Colonic mucosa (tissue), 4 donors: ENCODE data around the gene ITFG1. TPM values are rescaled to one million over a fixed set of nuclear protein-coding genes. Genes with fewer than 3 reads are reported as not detected.

Source experiments
- DNase-seq: peaks from one replicate; pipeline ENCODE4 v3.0.0-alpha.2; 2020
- H3K27ac ChIP-seq: fragments of 200-600 bp; one replicate; pipeline ENCODE4 v1.8.0; 2021
- H3K27me3 ChIP-seq: fragments of 200-600 bp; one replicate; pipeline ENCODE4 v1.8.0; 2021
- H3K36me3 ChIP-seq: fragments of 200-600 bp; one replicate; pipeline ENCODE4 v1.8.0; 2021
- H3K4me1 ChIP-seq: fragments of 200-600 bp; one replicate; pipeline ENCODE4 v1.8.0; 2021; ENCODE audit warnings: mild to moderate bottlenecking
- H3K4me3 ChIP-seq: fragments of 200-600 bp; one replicate; pipeline ENCODE4 v1.8.0; 2021
- H3K9ac ChIP-seq, 2 donors: one replicate each; pipeline ENCODE4 v1.7.0; 2013; ENCODE audit warnings: control low read depth in 2 of 2, low read depth in 2 of 2, low read length in 2 of 2
- H3K9me3 ChIP-seq: fragments of 200-600 bp; one replicate; pipeline ENCODE4 v1.8.0; 2021
- intact Hi-C: fragments of 100-400 bp; cut with DNase I; formaldehyde crosslinking; loops from one replicate; pipeline ENCODE4 v1.14.1; 2022
- total RNA-seq, 2 donors: library from RNA; stranded (reverse); fragmentation: NEBNext Ultra II Directional in 1 of 2; extraction: Animal tissue kit (Norgen Biotek cat#: 25700) in 1 of 2; gene quantifications; one replicate each; pipeline ENCODE4 v1.2.1, GENCODE V29; 2021
- TF ChIP-seq, protein P1 (sequence below): fragments of 200-600 bp; IDR thresholded peaks from one replicate; pipeline ENCODE4 v1.8.0; 2022; ENCODE audit warnings: antibody characterized with exemption, mild to moderate bottlenecking
- donor health status: healthy.
- donor health status: DM: no; HTN: no; CAD: no.
- donor health status: DM: no; HTN: no; CAD: no.

The ITFG1 gene
- total RNA-seq, 2 donors from 2014 or later, result 45.9 to 92.0 TPM

DNA sequence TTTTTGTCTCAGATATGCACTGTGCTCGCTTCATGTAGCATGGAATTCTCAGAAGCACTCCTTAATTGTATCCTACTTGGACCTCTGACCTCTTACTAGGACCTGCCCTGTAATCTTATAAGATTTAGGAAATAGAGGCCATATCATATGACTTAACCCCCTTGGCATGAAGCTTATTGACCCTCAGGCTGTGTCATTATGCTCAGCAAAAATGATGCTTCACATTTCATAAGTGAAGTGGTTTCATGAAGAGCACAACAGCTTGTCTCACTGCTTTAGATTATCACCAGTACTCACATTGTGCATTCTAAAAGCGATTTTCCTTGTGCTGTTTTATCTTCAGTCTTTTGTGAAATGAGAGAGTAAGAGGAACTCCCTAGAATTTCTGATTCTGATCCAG, 6.6 kb upstream of the ITFG1 start:
- Histone ChIP-seq H3K9me3 (no peaks in the 10 kb centered on the region), H3K4me3 (no peak overlapping the region), H3K36me3 (no peaks in the 10 kb centered on the region), H3K27ac (no peak overlapping the region), H3K4me1 (no peaks in the 10 kb centered on the region), H3K9ac (no peak overlapping the region), H3K27me3 (no peaks in the 10 kb centered on the region)
- TF ChIP-seq, protein P1, sequence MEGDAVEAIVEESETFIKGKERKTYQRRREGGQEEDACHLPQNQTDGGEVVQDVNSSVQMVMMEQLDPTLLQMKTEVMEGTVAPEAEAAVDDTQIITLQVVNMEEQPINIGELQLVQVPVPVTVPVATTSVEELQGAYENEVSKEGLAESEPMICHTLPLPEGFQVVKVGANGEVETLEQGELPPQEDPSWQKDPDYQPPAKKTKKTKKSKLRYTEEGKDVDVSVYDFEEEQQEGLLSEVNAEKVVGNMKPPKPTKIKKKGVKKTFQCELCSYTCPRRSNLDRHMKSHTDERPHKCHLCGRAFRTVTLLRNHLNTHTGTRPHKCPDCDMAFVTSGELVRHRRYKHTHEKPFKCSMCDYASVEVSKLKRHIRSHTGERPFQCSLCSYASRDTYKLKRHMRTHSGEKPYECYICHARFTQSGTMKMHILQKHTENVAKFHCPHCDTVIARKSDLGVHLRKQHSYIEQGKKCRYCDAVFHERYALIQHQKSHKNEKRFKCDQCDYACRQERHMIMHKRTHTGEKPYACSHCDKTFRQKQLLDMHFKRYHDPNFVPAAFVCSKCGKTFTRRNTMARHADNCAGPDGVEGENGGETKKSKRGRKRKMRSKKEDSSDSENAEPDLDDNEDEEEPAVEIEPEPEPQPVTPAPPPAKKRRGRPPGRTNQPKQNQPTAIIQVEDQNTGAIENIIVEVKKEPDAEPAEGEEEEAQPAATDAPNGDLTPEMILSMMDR, result no peak
- no peak for DNase-seq
- intact Hi-C loops, result no loop called here

DNA sequence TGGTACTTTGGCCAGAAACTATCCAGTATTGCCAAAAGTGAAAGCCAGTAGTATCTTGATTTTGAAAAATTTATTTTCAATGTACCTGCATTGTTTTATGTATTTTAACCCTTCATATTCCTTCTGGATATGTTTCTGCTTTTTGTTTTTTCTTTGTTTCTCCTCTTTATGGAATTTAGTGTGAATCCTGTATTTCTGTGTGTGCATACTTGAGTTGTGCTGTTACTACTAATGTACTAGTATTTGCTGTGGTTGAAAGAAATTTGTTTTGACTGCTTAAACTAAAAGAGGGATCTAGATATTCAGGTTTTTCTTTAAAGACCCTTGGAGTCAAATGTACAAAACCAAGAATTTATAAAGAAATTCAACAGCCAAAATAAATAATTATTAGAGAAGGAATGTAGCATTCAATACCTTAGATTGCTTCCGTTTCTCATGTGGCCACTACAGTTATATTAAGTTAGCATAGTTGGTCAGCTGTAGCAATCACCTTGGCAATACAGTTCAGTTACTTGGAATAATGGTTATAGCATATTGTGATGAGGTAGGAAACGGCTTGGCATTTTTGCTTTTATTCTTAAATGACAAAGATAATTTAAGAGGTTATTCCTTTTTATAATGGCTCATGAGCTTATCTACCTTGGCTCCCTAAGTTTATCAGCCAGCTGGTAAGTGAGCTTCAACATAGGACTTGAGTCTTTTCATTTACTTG, 5.2 kb upstream of the ITFG1 start:
- Histone ChIP-seq H3K27ac (no peak overlapping the region), H3K4me3 (no peak overlapping the region), H3K27me3 (no peaks in the 10 kb centered on the region), H3K9ac (no peak overlapping the region), H3K4me1 (no peaks in the 10 kb centered on the region), H3K9me3 (no peaks in the 10 kb centered on the region), H3K36me3 (no peaks in the 10 kb centered on the region)
- TF ChIP-seq, protein P1, result no peak
- intact Hi-C loops, result no loop called here
- no peak for DNase-seq

DNA sequence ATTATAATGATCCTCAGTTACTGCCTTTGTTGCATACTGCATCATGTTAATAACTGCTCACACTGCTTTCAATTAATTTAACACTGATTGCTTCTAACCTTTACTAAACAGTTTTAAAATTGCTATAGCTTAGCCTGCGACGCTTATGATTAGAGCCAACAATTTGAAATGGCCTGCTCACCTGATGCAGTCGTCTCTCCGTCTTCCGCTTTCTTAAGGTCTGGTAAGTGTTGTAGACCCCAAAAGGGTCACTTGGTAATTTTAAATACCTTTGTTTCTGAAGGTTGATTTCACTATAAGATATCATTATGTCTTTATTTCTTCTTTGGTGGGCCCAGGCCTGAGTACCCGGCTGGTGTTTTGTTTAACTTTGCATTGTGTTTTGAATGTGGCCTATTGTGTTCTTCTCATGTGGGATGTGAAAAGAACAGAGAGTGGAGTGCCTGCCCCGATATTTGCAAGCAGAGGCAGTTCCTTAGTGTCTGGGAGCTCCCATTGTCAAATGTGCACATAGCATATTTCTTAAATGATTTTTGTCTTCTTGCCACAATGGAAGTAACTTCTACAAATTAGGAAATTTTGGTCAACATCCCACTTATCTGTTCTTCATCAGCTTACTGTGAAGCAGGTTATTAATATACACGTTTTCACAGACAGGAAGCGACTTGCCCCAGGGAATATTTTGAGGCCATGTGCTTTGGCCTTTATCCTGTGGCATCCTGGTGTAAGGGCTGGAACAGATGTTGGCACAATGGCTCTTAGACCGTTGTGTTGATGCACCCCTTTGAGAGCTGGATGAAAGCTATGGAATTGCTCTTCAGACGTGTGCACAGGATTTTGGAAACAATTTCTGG, 3.1 kb upstream of the ITFG1 start:
- no peaks in the 10 kb centered on the region for H3K36me3 ChIP-seq
- H3K4me3 ChIP-seq, result no peak overlapping the region
- DNase-seq, result no peak
- no peaks in the 10 kb centered on the region for H3K9me3 ChIP-seq
- intact Hi-C loops, result no loop called here
- H3K4me1 ChIP-seq, result no peaks in the 10 kb centered on the region
- H3K27me3 ChIP-seq, result no peaks in the 10 kb centered on the region
- H3K27ac ChIP-seq, result no peak overlapping the region
- H3K9ac ChIP-seq, result no peak overlapping the region
- TF ChIP-seq, protein P1, result no peak

DNA sequence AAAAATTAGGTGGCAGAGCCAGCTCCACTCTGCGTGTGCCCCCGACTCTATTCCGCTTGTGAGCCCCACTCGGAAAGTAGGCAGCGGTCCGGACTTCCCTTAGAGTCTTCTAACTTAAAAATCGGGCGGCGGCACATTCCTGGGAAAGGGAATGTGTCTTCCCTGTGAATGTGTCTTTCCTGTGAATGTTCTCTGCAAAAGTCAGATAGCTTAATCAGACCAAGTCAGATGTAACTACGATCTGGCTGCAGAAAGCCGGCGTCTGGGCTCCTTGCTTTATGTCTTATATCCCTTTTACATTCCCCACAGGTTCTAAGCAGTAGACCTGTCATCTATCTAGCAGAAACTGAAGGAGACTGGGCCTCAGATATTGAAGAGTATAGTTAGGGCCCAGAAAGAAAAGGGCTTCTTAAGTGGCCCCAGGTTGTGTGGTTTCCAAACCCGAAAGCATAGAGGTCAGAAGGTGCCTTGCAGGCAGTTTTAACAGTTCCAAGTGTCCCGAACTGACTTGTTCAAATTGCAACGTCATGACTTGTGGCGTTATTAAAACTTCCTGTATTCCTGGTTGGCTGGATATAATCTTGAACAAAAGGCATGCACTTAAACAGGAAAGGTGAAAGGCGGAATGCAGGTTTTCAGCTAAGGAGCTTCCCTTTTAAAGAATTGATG, 869 bp upstream of the ITFG1 start:
- H3K36me3 ChIP-seq, result no peaks in the 10 kb centered on the region
- intact Hi-C loops, result no loop called here
- no peaks in the 10 kb centered on the region for H3K4me1 ChIP-seq
- DNase-seq, result peak; percentile 51
- no peaks in the 10 kb centered on the region for H3K27me3 ChIP-seq
- TF ChIP-seq, protein P1, result no peak
- peak overlapping the region; percentile 98 for H3K27ac ChIP-seq
- peak overlapping the region; percentile 66 for H3K4me3 ChIP-seq
- H3K9me3 ChIP-seq, result no peaks in the 10 kb centered on the region
- H3K9ac ChIP-seq, result peak overlapping the region; percentile 79 to 95

DNA sequence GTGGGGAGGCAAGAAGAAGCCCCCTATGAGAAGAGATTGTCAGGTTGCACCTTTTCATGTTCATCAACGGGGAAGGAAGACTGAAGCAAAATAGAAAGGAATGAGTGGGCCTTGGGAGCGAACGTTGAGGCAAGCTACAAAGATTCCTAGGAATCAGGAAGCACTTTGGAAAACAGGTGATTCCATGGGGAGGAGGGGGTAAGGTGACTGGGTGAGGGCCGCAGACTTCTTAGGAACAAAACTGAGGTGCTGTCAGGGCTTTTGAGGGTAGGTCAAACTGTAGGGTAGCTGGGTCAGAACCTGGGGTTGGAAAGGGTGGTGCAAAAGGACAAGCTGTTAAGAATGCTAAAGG, 528 bp downstream of the ITFG1 start:
- peak overlapping the region; percentile 98 for H3K27ac ChIP-seq

More for the DNA sequence above, 528 bp downstream of the ITFG1 start:
- TF ChIP-seq, protein P1, result no peak
- Histone ChIP-seq H3K36me3 (no peaks in the 10 kb centered on the region), H3K9me3 (no peaks in the 10 kb centered on the region), H3K4me3 (peak overlapping the region; percentile 66), H3K27me3 (no peaks in the 10 kb centered on the region), H3K4me1 (no peaks in the 10 kb centered on the region), H3K9ac (peak overlapping the region; percentile 79 to 95)
- intact Hi-C loops, result no loop called here
- no peak for DNase-seq
